ENCODE results near the gene SLC35E2B.
"Not testable (repeated sequence)": the region's sequence is repeated elsewhere in the genome, so short reads cannot be mapped to it uniquely, and the experiment has no call there.

The SLC35E2B gene

GRCh38 chr1:1647567-1648241 lies 44.9 kb downstream of the SLC35E2B start:
- DNase-seq (ENCODE audit: low read depth in 1 of 2, low spot score in 1 of 2): not testable (repeated sequence)

DNA sequence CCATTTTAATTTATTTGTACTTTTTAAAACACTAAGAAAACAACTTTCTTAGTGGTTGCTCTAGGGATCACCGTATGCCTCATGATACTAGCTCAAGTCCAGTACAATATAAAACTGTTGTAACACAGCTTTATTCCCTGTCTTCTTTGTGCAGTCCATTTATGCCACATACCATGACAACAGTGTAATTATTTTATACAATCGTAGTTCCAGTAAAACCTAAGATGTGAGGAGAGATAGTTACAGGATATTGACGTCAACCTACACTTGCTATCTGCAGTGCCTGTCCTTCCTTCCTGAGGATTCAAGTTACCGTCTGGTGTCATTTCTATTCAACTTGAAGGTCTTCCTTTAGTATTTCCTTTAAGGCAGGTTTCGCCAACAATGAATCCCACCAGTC lies 46.3 kb downstream of the SLC35E2B start:
- not testable (repeated sequence) for DNase-seq (ENCODE audit: low read depth in 1 of 2, low spot score in 1 of 2)

DNA sequence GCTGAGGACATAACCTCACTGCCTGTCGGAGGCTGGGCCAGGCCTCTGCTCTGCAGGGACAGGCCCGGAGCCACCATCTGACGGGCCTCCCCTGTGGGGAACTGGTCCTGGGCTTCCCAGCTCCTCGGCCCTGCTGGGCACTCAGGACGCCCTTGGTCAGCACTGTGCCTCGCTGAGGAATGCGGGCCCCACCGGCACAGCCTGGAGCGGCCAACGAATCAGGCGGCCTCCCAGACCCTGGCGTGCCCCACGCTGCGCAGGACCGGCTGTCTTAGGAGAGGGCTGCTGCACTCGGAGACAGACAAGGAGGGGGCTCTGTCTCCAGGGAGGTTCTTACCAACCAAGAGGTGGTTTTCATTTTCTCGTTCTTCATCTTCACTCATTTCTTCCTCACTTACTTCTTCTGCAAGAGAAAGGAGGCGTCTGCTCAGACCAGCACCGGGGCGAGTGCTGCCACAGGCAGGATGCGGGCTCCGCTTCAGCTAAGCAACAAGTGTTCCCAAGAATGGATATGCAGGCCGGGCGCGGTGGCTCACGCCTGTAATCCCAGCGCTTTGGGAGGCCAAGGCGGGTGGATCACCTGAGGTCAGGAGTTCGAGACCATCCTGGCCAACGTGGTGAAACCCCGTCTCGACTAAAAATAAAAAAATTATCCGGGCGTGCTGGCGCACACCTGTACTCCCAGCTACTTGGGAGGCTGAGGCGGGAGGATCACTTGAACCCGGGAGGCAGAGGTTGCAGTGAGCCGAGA lies 51.7 kb downstream of the SLC35E2B start:
- DNase-seq (ENCODE audit: low read depth in 1 of 2, low spot score in 1 of 2): not testable (repeated sequence)

DNA sequence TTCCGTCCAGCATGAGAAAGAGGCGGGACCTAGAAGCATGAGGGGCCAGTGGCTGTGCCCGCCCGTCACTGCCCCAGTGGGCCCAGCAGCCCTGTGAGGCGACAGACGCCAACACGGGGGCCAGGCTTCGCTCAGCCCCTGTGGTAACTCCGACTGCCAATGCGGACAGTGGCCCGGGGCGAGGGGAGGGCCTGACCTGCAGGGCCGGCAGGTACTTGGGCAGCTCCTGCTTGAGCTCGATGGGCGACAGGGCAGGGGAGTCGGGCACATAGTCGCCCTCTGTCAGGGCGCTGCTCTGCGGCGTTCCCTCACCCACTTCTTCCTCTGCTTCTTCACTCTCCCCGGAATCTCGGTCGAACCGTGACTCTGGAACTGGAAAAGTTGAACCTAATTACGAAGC lies 52.5 kb downstream of the SLC35E2B start:
- not testable (repeated sequence) for DNase-seq (ENCODE audit: low read depth in 1 of 2, low spot score in 1 of 2)

- not testable (repeated sequence) for DNase-seq (ENCODE audit: low read depth in 1 of 2, low spot score in 1 of 2)
Measured at GRCh38 chr1:1639368-1639767, 53.2 kb downstream of the SLC35E2B start.

GRCh38 chr1:1638528-1638927 lies 54.1 kb downstream of the SLC35E2B start:
- not testable (repeated sequence) for DNase-seq (ENCODE audit: low read depth in 1 of 2, low spot score in 1 of 2)

GRCh38 chr1:1637479-1637875 lies 55.1 kb downstream of the SLC35E2B start:
- DNase-seq (ENCODE audit: low read depth in 1 of 2, low spot score in 1 of 2): not testable (repeated sequence)

- not testable (repeated sequence) for DNase-seq (ENCODE audit: low read depth in 1 of 2, low spot score in 1 of 2)
Measured at GRCh38 chr1:1636621-1637478, 55.7 kb downstream of the SLC35E2B start.

GRCh38 chr1:1634613-1635012 lies 58.0 kb downstream of the SLC35E2B start:
- DNase-seq (ENCODE audit: low read depth in 1 of 2, low spot score in 1 of 2): not testable (repeated sequence)

DNA sequence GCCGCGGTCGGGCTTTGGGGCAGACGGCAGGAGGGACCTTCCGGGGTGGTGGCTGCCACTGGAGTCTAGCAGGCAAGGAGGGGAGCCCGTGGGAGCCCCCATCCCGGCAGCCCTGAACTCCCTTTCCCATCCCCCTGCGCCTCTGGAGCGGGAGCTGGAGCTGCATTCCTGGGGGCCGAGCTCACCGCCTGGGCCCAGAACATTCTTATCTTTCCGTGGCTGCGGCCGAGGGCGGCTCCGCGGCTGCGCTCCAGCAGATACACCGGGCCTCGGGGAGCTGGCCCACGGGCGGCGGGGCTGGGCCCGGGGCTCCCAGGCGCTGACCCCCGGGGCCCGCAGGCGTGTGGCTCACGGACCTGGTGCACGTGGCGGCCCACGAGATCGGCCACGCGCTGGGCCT lies 59.2 kb downstream of the SLC35E2B start:
- not testable (repeated sequence) for DNase-seq (ENCODE audit: low read depth in 1 of 2, low spot score in 1 of 2)

- DNase-seq (ENCODE audit: low read depth in 1 of 2, low spot score in 1 of 2): no peak
Measured at GRCh38 chr1:1631782-1632420, 60.7 kb downstream of the SLC35E2B start, which contains the start of gene MMP23B. TSS of gene MMP23B (plus strand) at chr1:1632173. CDS start at chr1:1632219, 46 bp downstream.

DNA sequence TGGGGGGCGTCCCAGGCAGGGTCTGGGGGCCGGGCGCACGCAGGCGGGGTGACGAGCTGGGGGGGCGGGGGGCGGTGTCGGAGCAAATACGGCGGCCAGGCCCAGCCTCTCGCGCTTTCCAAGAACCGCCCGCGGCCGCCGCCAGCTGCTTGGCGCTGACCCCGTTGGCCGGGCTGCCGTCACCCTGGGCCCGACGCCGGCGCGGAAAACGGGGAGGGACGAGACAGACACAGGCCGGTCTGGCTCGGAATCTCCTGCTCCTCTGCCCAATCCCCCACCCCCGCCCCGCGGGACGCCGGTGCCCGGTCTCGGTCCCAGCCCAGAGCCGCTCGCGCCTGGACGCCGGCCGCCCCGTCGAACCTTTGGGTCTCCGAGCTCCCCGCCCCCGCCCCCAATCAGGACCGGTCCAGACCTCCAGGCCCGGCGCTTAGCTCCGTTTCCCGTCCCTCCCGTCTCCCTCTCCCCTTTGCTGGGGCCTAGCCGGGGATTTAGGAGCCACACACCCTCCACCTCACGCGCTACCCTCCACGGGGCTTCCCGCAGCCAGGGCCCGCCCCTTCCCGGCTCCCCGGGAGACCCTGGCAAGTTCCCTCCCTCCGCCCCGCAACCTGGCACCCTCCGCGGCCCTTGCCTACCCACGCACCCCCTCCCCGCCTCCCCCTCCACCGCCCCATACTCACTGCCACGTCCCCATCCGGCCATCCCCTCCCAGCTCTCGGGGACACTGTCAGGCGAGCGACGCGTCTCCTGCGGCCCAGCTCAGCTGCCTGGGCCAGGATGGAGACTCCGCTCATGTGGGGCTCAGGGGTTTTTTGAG lies 61.4 kb downstream of the SLC35E2B start:
- no peak for DNase-seq (ENCODE audit: low read depth in 1 of 2, low spot score in 1 of 2)

- DNase-seq (ENCODE audit: low read depth in 1 of 2, low spot score in 1 of 2): peak; percentile 82 to 92
Measured at GRCh38 chr1:1630191-1630964, 62.2 kb downstream of the SLC35E2B start.

DNA sequence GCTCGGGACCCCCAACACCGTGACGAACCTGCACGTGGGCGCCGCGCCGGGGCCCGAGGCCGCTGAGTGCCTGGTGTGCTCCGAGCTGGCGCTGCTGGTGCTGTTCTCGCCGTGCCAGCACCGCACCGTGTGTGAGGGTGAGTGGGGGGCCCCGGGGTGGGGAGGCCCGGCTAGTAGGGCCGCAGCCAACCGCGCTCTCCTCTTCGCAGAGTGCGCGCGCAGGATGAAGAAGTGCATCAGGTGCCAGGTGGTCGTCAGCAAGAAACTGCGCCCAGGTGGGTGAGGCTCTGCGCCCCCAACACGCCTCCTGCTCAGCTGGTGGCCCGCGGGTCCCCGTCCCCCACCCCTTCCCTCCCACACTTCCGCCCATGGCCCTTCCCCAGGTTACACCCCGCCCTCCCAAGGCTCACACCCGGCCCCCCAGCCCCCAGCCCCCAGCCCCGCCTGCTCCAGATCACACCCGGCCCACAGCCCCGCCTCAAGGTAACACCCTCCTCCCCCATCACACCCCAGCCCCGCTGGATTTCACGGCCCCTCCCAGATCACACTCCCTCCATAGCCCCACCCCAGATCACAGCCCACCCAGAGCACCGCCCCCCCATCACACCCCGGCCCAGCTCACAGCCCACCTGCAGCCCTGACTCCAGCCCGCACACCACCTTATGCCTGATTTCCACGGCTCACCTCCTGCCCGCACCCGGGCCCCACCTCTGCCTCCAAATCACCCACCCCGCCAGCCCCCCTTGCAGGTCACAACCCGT lies 63.0 kb downstream of the SLC35E2B start:
- peak in 1 of 2 donors; percentile 48 for DNase-seq (ENCODE audit: low read depth in 1 of 2, low spot score in 1 of 2)

DNA sequence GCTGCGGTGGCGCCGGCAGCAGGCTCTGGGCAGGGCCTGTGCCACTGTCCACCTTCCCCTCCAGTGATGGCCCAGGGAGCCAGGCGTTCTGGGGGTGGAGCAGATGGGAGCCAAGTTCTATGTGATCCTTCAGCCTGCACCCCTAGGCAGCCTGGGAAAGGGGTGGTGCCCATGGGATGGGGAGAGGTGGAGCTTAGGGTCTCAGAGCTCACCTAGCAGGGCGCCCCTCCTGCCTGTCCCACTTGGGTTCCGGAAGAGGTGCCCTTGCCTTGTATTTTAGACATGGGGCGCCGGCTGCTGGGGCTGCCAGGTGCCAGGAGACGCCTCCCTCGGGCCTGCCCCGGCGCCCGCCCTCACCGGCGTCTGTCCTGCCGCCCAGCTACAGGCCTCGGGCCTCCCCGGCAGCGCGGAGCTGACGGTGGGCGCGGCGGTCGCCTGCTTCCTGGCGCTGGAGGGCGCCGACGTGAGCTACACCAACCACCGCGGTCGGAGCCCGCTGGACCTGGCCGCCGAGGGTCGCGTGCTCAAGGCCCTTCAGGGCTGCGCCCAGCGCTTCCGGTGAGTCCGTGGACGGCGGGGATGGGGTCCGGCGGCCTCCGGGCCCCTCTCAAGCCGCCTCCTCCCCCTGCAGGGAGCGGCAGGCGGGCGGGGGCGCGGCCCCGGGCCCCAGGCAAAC lies 63.7 kb downstream of the SLC35E2B start:
- no peak for DNase-seq (ENCODE audit: low read depth in 1 of 2, low spot score in 1 of 2)

GRCh38 chr1:1627829-1628753 lies 64.5 kb downstream of the SLC35E2B start:
- DNase-seq (ENCODE audit: low read depth in 1 of 2, low spot score in 1 of 2): no peak

GRCh38 chr1:1627261-1627828 lies 65.2 kb downstream of the SLC35E2B start:
- no peak for DNase-seq (ENCODE audit: low read depth in 1 of 2, low spot score in 1 of 2)

Data from stimulated activated CD4-positive, alpha-beta T cell treated with anti-CD3 and anti-CD28 coated beads, Interleukin-15, amount 100 ng/mL, for 1 hour (primary cell).